IMR-90 (cell line): ENCODE measurements around the gene PCBP3. TPM values are rescaled to one million over a fixed set of nuclear protein-coding genes. Genes with fewer than 3 reads are reported as not detected.
A peak's percentile ranks its signal among the peaks of the same experiment; 100 is the strongest.

Experiments used
- ATAC-seq: fragments of 200-7000 bp; cut with Tn5 transposase; 2 replicates; pipeline ENCODE4 v1.9.1; 2020; ENCODE audit warnings: low read depth, mild to moderate bottlenecking, moderate library complexity
- BruUV-seq: library from RNA; stranded (reverse); fragments of 400-500 nt; replicated peaks from 2 replicates; lab custom pipeline; 2021; lab: Mats Ljungman, UMichigan
- CTCF ChIA-PET: fragments of 300-600 bp; formaldehyde crosslinking; extraction: SDS; loops from one replicate; lab custom pipeline; 2021; ENCODE audit warnings: antibody characterized with exemption; lab: Yijun Ruan, JAX
- POLR2A ChIA-PET: fragments of 300-600 bp; sonication (Branson Sonifier 250); formaldehyde crosslinking; loops from one replicate; lab custom pipeline; 2022; ENCODE audit warnings: antibody characterized with exemption; ENCODE audit not compliant: unreplicated experiment; lab: Charles Lee
- DNase-seq: peaks from one replicate; pipeline ENCODE4 v3.0.0; 2013
- H2AFZ ChIP-seq: replicated peaks from 2 replicates; pipeline ENCODE3; 2013; ENCODE audit warnings: low read length, mild to moderate bottlenecking; ENCODE audit not compliant: poor library complexity
- H2AK5ac ChIP-seq: 2 replicates; pipeline ENCODE4 v1.6.1; 2013; ENCODE audit warnings: low read depth, low read length, inconsistent platforms
- H2AK9ac ChIP-seq: replicated peaks from 2 replicates; pipeline ENCODE3; 2013; ENCODE audit warnings: mild to moderate bottlenecking, low read depth, low read length, moderate library complexity; ENCODE audit not compliant: poor library complexity
- H2BK120ac ChIP-seq: 2 replicates; pipeline ENCODE4 v1.6.1; 2013; ENCODE audit warnings: low read depth, low read length, inconsistent platforms
- H2BK15ac ChIP-seq: 3 replicates; pipeline ENCODE4 v1.6.1; 2013; ENCODE audit warnings: low read depth, low read length, inconsistent platforms
- H2BK20ac ChIP-seq: 2 replicates; pipeline ENCODE4 v1.6.1; 2013; ENCODE audit warnings: low read depth, mild to moderate bottlenecking, inconsistent platforms, low read length, moderate library complexity
- H2BK5ac ChIP-seq: 2 replicates; pipeline ENCODE4 v1.6.1; 2013; ENCODE audit warnings: mild to moderate bottlenecking, low read depth, low read length, inconsistent platforms; ENCODE audit not compliant: poor library complexity, severe bottlenecking
- H3K14ac ChIP-seq: replicated peaks from 2 replicates; pipeline ENCODE4 v1.6.1; 2013; ENCODE audit warnings: low read depth, low read length, inconsistent platforms
- H3K18ac ChIP-seq: 2 replicates; pipeline ENCODE4 v1.6.1; 2013; ENCODE audit warnings: low read depth, low read length, control low read depth
- H3K23ac ChIP-seq: 2 replicates; pipeline ENCODE4 v1.6.1; 2013; ENCODE audit warnings: low read depth, low read length, inconsistent platforms
- H3K27ac ChIP-seq: 2 replicates; pipeline ENCODE4 v1.5.1; 2013; ENCODE audit warnings: mild to moderate bottlenecking, control low read depth, low read length; ENCODE audit not compliant: insufficient read depth
- H3K27me3 ChIP-seq: 2 replicates; pipeline ENCODE4 v1.6.1; 2013; ENCODE audit warnings: low read length; ENCODE audit not compliant: control insufficient read depth, insufficient read depth
- H3K36me3 ChIP-seq: 2 replicates; pipeline ENCODE4 v1.6.1; 2013; ENCODE audit warnings: low read length, mixed read lengths; ENCODE audit not compliant: control insufficient read depth, insufficient read depth
- H3K4ac ChIP-seq: 2 replicates; pipeline ENCODE4 v1.6.1; 2013; ENCODE audit warnings: low read depth, low read length, inconsistent platforms
- H3K4me1 ChIP-seq: 2 replicates; pipeline ENCODE4 v1.6.1; 2013; ENCODE audit warnings: low read length, mixed read lengths; ENCODE audit not compliant: control insufficient read depth, insufficient read depth
- H3K4me2 ChIP-seq: 2 replicates; pipeline ENCODE4 v1.6.1; 2013; ENCODE audit warnings: low read depth, mild to moderate bottlenecking, control low read depth, low read length, moderate library complexity
- H3K4me3 ChIP-seq: 2 replicates; pipeline ENCODE4 v1.5.1; 2013; ENCODE audit warnings: low read depth, mild to moderate bottlenecking, control low read depth, low read length, moderate library complexity; ENCODE audit not compliant: insufficient read depth
- H3K56ac ChIP-seq: 2 replicates; pipeline ENCODE4 v1.6.1; 2013; ENCODE audit warnings: low read length, inconsistent platforms; ENCODE audit not compliant: insufficient read depth; ENCODE audit errors: extremely low read depth
- H3K79me1 ChIP-seq, 2 experiments: 2 replicates each; pipeline ENCODE4 v1.6.1; 2013; ENCODE audit warnings: low read length in 2 of 2, inconsistent platforms in 1 of 2, low read depth in 1 of 2
- H3K9ac ChIP-seq: 2 replicates; pipeline ENCODE4 v1.6.1; 2013; ENCODE audit warnings: low read depth, low read length, control low read depth
- H3K9me1 ChIP-seq: 2 replicates; pipeline ENCODE4 v1.6.1; 2013; ENCODE audit warnings: low read length, inconsistent platforms; ENCODE audit not compliant: insufficient read depth
- H3K9me3 ChIP-seq: 2 replicates; pipeline ENCODE4 v1.6.1; 2013; ENCODE audit warnings: low read length; ENCODE audit not compliant: control insufficient read depth, insufficient read depth
- H4K20me1 ChIP-seq: 2 replicates; pipeline ENCODE4 v1.6.1; 2013; ENCODE audit warnings: low read length, inconsistent platforms; ENCODE audit not compliant: insufficient read depth
- H4K5ac ChIP-seq: 2 replicates; pipeline ENCODE4 v1.6.1; 2013; ENCODE audit warnings: mild to moderate bottlenecking, low read depth, low read length, control low read depth
- H4K8ac ChIP-seq, 2 experiments: 2 replicates each; pipeline ENCODE4 v1.6.1; 2013; ENCODE audit warnings: low read depth in 2 of 2, low read length in 2 of 2, control low read depth in 1 of 2, inconsistent platforms in 1 of 2
- H4K91ac ChIP-seq: 2 replicates; pipeline ENCODE4 v1.6.1; 2013; ENCODE audit warnings: low read depth, low read length, inconsistent platforms; ENCODE audit not compliant: insufficient read depth
- CHD1 ChIP-seq: IDR thresholded peaks from 2 replicates; pipeline ENCODE4 v1.6.1; 2012; ENCODE audit warnings: low read depth, low read length, improper control_type of control experiment
- CTCF ChIP-seq: conservative IDR thresholded peaks from 2 replicates; pipeline ENCODE4 v1.5.1; 2012; ENCODE audit warnings: mild to moderate bottlenecking, low read depth, low read length, improper control_type of control experiment
- WGBS, 2 experiments: methylation state at CpG; one replicate each; pipeline versions ENCODE4 v1.1.5 to v1.1.7; 2013; ENCODE audit warnings: missing lambda C conversion rate in 2 of 2; ENCODE audit not compliant: insufficient read length in 1 of 2; ENCODE audit errors: extremely low coverage in 2 of 2; 5-methylcytosine and 5-hydroxymethylcytosine counted together
- dilution Hi-C: fragments of 300-500 bp; cut with HindIII; formaldehyde crosslinking; loops from one replicate; pipeline ENCODE4 v1.14.3; 2018; ENCODE audit warnings: low sequenced_read_pairs; ENCODE audit not compliant: unreplicated experiment
- in situ Hi-C: fragments of 300-500 bp; cut with MboI; formaldehyde crosslinking; loops from 3 replicates; pipeline ENCODE4 v1.14.3; 2019; ENCODE audit warnings: low sequenced_read_pairs, inconsistent platforms, mixed read lengths
- intact Hi-C: fragments of 100-400 bp; cut with micrococcal nuclease; formaldehyde crosslinking; loops from 2 replicates; pipeline ENCODE4 v1.10.0; 2022
- polyA plus RNA-seq, 3 experiments: library from polyadenylated mRNA; depleted of rRNA; stranded (reverse); fragments of >200 nt; gene quantifications; 2 replicates each; pipeline ENCODE4 v1.2.3, GENCODE V29; 2012; ENCODE audit warnings: low replicate concordance in 1 of 3
- total RNA-seq: library from RNA; depleted of rRNA; stranded (reverse); fragments of >200 nt; gene quantifications from 2 replicates; pipeline ENCODE4 v1.2.3, GENCODE V29; 2012

Gene PCBP3
- total and polyA plus RNA-seq, 2 of the 4 experiments (the other 2 are of a cell fraction): 2.9 to 3.9 TPM

GRCh38 chr21:45768740-45769048 is 125.2 kb downstream of the PCBP3 start:
- Histone ChIP-seq H3K23ac (no peak overlapping the region), H2AK9ac (no peak overlapping the region), H3K18ac (no peak overlapping the region), H3K27me3 (no peaks in the 10 kb centered on the region), H3K36me3 (no peaks in the 10 kb centered on the region), H3K4me3 (no peak overlapping the region), H3K79me1 (no peaks in the 10 kb centered on the region), H3K4me1 (peaks cover 1% of the 10 kb centered on the region), H3K4ac (no peak overlapping the region), H4K5ac (no peak overlapping the region), H3K9ac (no peak overlapping the region), H3K9me1 (no peaks in the 10 kb centered on the region), H3K14ac (no peak overlapping the region), H3K56ac (no peak overlapping the region), H4K20me1 (no peaks in the 10 kb centered on the region), H3K9me3 (no peaks in the 10 kb centered on the region), H2AK5ac (no peak overlapping the region), H3K27ac (no peak overlapping the region), H4K91ac (no peak overlapping the region), H3K4me2 (no peak overlapping the region), H2BK15ac (no peak overlapping the region), H2BK5ac (no peak overlapping the region), H4K8ac (no peak overlapping the region), H2AFZ (peak overlapping the region; percentile 25), H2BK20ac (no peak overlapping the region), H2BK120ac (no peak overlapping the region)
- ATAC-seq: no peak; the same call in 1 of the 2 replicates
- no TSS peak for BruUV-seq
- in situ Hi-C loops (no loop called here), dilution Hi-C loops (no loop called here), intact Hi-C loops (no loop called here)
- TF ChIP-seq CTCF (0 out of 2 replicates have a peak, but pooled peaks have one; percentile 3), CHD1 (no peak)
- ChIA-PET CTCF (no interaction called here), POLR2A (no interaction called here)
- 73% methylated on average over 8 of the region's 11 CpGs; no CpG with 5 or more reads in 1 of the 2 experiments for WGBS, 2 experiments
- DNase-seq: no peak
